ACHN (cell line): ENCODE measurements around the gene OSBPL10.
A peak's percentile ranks its signal among the peaks of the same experiment; 100 is the strongest.

Experiments
- DNase-seq: peaks from one replicate; pipeline ENCODE4 v3.0.0-alpha.2; 2015
- in situ Hi-C: cut with HindIII; loops from 2 replicates; pipeline ENCODE4 v1.10.0; 2017; ENCODE audit warnings: low sequenced_read_pairs, low pct_ligation_motif_present, low pct_unique_long_range_greater_than_20kb

OSBPL10 gene

GRCh38 chr3:31772758-31773473 is 208.1 kb downstream of the OSBPL10 start:
- in situ Hi-C loops, result no loop called here
- DNase-seq, result no peak

GRCh38 chr3:31772272-31772671 is 208.8 kb downstream of the OSBPL10 start:
- no peak for DNase-seq
- in situ Hi-C loops, result no loop called here

- in situ Hi-C loops, result no loop called here
- DNase-seq, result no peak
These were observed 210.2 kb downstream of the OSBPL10 start for GRCh38 chr3:31770822-31771326.

GRCh38 chr3:31768479-31769125 is 212.5 kb downstream of the OSBPL10 start:
- DNase-seq, result peak; percentile 52
- in situ Hi-C loops, result no loop called here

DNA sequence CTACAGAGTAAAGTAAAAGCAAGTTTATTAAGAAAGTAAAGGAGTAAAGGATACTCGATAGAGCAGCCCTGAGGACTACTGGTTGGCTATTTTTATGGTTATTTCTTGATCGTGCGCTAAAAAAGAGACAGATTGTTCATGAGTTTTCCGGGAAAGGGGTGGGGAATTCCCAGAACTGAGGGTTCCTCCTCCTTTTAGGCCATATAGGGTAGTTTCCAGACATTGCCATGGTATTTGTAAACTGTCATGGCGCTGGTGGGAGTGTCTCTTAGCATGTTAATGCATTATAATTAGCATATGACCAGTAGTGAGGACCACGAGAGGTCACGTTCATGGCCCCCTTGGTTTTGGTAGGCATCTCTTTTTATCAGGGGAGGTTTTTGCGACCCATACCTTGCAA is 213.1 kb downstream of the OSBPL10 start:
- DNase-seq, result no peak
- in situ Hi-C loops, result no loop called here

DNA sequence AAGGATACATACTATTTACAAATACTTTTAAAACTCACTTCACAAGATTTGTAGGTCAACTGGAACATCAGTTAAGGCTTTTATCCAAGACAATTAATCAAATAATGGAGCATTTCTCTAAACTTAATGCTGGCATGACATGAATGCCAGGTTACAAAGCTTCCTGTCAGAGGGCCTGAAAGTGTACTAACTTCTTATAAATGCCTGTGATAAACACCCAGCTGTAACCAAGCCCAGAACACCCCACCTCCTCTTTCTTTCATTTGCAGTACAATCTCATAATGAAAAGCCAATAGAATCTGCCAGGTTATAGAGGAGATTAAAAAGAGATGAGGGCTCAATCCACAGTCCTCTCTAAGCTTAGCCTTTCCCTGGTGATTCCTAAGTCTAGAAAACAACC is 214.4 kb downstream of the OSBPL10 start:
- in situ Hi-C loops, result no loop called here
- no peak for DNase-seq

DNA sequence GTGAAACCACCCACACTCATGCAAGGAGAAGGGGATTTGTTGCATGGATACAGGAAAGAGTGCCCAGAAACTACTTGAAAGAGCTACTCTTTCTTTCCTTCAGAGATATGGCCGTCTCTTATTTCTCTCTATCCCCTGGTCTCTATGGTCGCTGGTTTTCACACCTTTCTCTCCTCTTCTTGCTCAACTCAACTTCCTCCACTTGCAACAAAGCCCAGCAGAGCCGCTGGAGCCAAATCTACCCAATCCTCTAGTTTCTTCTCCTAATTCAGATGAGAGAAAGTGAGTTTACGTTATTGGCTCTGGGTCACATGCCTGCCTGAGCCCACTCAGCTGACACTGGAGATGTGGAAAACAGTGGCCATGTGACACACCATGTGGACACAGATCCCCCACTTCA is 215.2 kb downstream of the OSBPL10 start:
- DNase-seq, result no peak
- in situ Hi-C loops, result no loop called here

GRCh38 chr3:31763731-31764130 is 217.3 kb downstream of the OSBPL10 start:
- no peak for DNase-seq
- in situ Hi-C loops, result no loop called here

GRCh38 chr3:31762888-31763351 is 218.1 kb downstream of the OSBPL10 start:
- DNase-seq, result peak; percentile 30
- in situ Hi-C loops, result no loop called here

GRCh38 chr3:31762097-31762764 is 218.8 kb downstream of the OSBPL10 start:
- in situ Hi-C loops, result no loop called here
- no peak for DNase-seq

GRCh38 chr3:31760654-31761053 is 220.4 kb downstream of the OSBPL10 start:
- in situ Hi-C loops, result no loop called here
- DNase-seq, result no peak

DNA sequence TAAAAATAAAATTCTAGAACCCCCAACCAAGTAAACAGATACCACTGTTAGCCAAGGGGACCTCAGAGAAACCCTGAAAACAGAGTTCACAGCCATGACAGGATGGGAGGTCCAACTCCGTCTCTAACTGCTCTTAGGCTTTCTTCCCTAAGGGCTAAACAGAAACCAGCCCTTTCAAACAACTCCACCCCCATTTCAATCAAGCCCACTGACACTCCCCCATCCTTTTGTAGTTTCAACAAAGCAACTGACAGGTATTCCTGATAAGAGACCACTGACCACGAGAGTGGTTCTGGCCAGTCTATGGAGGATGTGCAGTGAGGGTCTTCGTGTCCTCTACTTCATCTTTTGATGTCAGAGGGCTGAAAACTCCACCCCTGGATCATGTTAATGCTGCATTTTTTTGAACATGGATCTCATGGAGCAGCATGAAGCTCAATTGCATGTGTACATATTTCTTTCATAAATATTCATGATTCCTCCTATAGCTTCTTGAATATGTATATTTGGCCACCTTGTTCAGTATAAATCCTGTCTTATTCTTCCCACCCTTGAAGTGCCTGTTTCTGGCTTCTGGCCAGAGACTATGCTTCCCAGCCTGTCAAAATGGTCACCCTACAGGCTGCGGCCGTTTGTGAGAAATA is 222.6 kb downstream of the OSBPL10 start:
- in situ Hi-C loops, result no loop called here
- no peak for DNase-seq

DNA sequence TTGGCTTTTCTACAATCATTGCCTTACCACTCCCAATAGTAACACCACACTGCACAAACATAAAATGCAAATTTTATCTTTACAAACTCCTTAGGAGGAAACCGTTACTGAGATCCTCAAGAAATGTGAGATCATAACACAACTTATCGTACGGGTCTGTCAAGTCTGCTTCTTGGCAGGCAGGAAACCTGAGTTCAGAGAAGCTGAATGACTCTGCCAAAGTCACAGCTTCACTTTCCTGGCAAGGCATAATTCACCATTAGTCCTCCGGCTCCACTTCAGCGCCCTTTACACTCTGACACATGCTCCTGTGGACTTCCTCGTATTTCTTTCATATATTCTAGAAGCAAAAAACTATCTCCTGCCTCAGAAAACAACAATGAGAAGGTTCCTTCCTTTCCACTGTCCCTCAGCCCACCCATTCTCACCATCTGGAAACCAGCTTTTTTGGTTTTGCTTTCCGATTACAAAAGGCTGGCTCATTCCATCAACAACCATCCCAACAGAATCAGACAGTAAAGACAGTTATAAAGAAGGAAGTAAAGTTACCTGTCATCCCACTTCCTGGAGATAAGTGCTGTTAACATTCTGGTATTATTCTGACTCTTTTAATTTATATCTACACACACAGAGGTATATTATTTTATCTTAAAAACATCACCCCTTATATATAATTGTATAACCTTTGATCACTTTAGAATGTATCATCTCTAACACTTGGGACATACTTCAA is 225.0 kb downstream of the OSBPL10 start:
- DNase-seq, result no peak
- in situ Hi-C loops, result no loop called here

DNA sequence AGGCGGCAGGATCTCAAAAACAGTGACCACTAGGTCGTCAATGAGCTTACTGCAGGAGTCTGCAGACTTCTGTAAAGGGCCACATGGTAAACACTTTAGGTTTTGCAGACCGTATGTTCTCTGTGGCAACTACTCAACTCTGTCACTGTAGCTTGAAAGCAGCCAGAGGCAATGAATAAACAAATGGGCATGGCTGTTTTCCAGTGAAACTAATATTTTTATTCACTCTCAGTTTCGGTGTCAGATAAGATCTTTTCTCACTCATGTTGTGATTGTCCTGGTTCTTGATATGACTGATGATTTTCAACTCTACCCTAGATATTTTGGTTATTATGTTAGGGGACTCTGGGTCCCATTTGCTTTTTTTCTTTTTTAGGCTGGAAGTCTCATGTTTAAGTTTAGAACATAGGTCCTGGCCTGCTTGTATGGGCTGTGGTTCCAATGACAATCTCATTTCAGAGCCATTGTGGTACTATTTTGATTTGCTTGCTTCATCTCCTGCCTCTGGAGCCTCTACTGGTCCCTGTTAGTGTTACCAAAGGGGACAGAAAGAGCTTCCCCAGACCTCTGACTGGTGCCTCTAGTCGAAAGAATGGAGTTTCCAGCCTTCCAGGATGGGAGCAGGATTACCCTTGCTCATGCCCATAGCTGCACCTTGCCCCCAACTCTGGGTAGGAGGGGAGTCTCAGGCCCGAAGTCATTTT is 226.3 kb downstream of the OSBPL10 start:
- DNase-seq, result no peak
- in situ Hi-C loops, result no loop called here

DNA sequence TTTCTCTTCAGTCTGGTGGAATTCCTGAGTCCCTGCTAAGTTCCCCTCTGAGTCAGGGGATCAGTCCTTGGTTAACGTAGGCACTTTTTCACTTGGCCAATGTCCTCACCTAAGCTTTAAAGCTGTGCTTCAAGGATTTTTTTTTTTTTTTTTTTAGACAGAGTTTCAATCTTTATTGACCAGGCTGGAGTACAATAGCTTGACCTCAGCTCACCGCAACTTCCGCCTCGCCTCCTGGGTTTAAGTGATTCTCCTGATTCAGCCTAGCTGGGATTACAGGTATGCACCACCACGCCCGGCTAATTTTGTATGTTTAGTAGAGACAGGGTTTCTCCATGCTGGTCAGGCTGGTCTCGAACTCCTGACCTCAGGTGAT is 228.0 kb downstream of the OSBPL10 start:
- in situ Hi-C loops, result no loop called here

GRCh38 chr3:31752305-31753049 is 228.6 kb downstream of the OSBPL10 start:
- DNase-seq, result no peak

More for the DNA sequence above, 228.0 kb downstream of the OSBPL10 start:
- DNase-seq, result no peak

GRCh38 chr3:31750341-31750740 is 230.7 kb downstream of the OSBPL10 start:
- no peak for DNase-seq
- in situ Hi-C loops, result no loop called here

More at GRCh38 chr3:31752305-31753049, 228.6 kb downstream of the OSBPL10 start:
- in situ Hi-C loops, result no loop called here
